A673 (cell line): ENCODE measurements around the gene RPH3AL.

Experiments used
- EZH2 ChIP-seq: fragments of 200-600 bp; sonication (generic); IDR thresholded peaks from 2 replicates; pipeline ENCODE4 v1.6.1; 2017; ENCODE audit warnings: borderline replicate concordance, low read depth, mild to moderate bottlenecking, mixed read lengths, antibody characterized with exemption, low read length; ENCODE audit not compliant: poor library complexity, severe bottlenecking
- TF ChIP-seq, protein P1 (sequence below): fragments of 300-800, 200-600 bp; sonication (generic); conservative IDR thresholded peaks from 2 replicates; pipeline ENCODE4 v1.5.1; 2017; ENCODE audit warnings: low read depth, mild to moderate bottlenecking, antibody characterized with exemption, low read length, moderate library complexity, mixed read lengths

DNA sequence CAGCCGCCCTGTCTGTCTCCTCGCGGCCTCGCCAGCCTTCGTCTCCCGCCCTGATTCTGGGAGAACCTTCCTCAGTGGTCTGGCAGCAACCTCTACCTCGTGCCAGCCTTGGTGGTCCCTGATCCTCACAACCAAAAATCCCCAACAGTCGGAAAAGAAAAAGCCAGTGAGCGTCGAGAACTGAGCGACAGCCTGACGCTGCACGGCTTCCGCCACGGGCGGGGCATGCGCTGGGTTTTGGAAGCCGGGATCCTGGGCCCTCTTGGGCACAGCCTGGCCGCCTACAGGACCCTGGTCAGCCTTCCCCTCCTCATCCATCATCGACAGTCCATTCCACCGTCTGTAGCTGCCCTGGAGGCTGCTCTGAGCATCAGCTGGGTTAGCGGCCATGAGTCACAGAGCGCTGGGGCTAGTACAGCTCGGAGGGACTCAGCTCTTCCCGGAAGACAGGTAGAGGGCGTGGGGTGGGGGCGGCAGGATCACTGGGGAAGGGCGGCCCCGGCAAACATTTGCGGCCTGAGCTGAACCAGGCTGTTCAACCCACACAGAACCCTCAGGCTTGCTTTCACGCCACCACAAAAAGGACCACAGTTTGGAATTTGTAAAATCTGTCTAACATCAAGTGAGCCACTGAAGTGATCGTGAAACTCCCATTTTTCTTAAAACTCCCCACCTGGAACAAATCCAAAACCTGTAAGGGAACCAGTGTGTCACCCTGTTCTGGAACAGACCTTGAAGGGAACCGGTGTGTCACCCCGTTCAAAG lies 115.8 kb downstream of the RPH3AL start:
- TF ChIP-seq, protein P1, sequence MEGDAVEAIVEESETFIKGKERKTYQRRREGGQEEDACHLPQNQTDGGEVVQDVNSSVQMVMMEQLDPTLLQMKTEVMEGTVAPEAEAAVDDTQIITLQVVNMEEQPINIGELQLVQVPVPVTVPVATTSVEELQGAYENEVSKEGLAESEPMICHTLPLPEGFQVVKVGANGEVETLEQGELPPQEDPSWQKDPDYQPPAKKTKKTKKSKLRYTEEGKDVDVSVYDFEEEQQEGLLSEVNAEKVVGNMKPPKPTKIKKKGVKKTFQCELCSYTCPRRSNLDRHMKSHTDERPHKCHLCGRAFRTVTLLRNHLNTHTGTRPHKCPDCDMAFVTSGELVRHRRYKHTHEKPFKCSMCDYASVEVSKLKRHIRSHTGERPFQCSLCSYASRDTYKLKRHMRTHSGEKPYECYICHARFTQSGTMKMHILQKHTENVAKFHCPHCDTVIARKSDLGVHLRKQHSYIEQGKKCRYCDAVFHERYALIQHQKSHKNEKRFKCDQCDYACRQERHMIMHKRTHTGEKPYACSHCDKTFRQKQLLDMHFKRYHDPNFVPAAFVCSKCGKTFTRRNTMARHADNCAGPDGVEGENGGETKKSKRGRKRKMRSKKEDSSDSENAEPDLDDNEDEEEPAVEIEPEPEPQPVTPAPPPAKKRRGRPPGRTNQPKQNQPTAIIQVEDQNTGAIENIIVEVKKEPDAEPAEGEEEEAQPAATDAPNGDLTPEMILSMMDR, result no peak
- TF ChIP-seq EZH2, result no peak
